ENCODE results near the gene SLCO3A1. TPM values are rescaled to one million over a fixed set of nuclear protein-coding genes. Genes with fewer than 3 reads are reported as not detected.

SLCO3A1 gene
- total RNA-seq, 1 experiment from 2014 or later = 5.1 TPM

- BruUV-seq (replicated peaks) = no TSS peak
- ChIA-PET RAD21 (ENCODE audit: low non-redundant PET in 1 of 2, low total read pairs in 2 of 2, uncharacterized antibody in 2 of 2, unreplicated experiment in 2 of 2) (no interaction called here), POLR2A (no interaction called here), CTCF (no interaction called here)
- TF ChIP-seq JUND (IDR thresholded peaks at IDR 0.05) (no peak), ATF3 (IDR thresholded peaks at IDR 0.05) (no peak), ZBTB33 (IDR thresholded peaks at IDR 0.05; ENCODE audit: extremely low read depth, insufficient replicate concordance, low read length) (no peak), RAD21 (IDR thresholded peaks at IDR 0.05; ENCODE audit: low read depth) (no peak), EGR1 (IDR thresholded peaks at IDR 0.05; ENCODE audit: low read depth) (no peak), ZNF274 (IDR thresholded peaks at IDR 0.05; ENCODE audit: low read depth, low read length) (no peak), YY1 (IDR thresholded peaks at IDR 0.05; ENCODE audit: extremely low read depth, insufficient replicate concordance, low read depth, low read length) (no peak), SIN3A (IDR thresholded peaks at IDR 0.05; ENCODE audit: low read depth) (no peak), ELF1 (IDR thresholded peaks at IDR 0.05; ENCODE audit: borderline replicate concordance, low read depth) (no peak), EZH2 (IDR thresholded peaks at IDR 0.05) (no peak)
- Histone ChIP-seq H3K36me3 (ENCODE audit: control insufficient read depth in 1 of 2, insufficient read depth in 2 of 2, low read length in 2 of 2) (no peaks in the 10 kb centered on the region), H3K79me2 (ENCODE audit: insufficient read depth, low read length) (no peaks in the 10 kb centered on the region), H3K9me3 (ENCODE audit: control insufficient read depth in 1 of 2, insufficient read depth in 1 of 2, low read depth in 1 of 2, low read length in 2 of 2) (no peaks in the 10 kb centered on the region), H4K20me1 (ENCODE audit: insufficient read depth) (no peaks in the 10 kb centered on the region), H3K27ac (ENCODE audit: low read depth, low read length) (no peak overlapping the region), H3K9me2 (ENCODE audit: insufficient read depth) (no peaks in the 10 kb centered on the region), H2AFZ (ENCODE audit: low read depth, low read length, poor library complexity, severe bottlenecking) (no peak overlapping the region), H3K4me1 (ENCODE audit: control insufficient read depth in 1 of 2, insufficient read depth in 2 of 2, low read length in 2 of 2) (peaks cover 4 to 8% of the 10 kb centered on the region in 2 experiments; a peak in 3 of 4 replicates), H3K9ac (ENCODE audit: low read length) (no peak overlapping the region), H3K4me2 (ENCODE audit: low read length) (no peak overlapping the region), H3K4me3 (replicated peaks in 1 of 2; ENCODE audit: low read depth in 1 of 2, low read length in 2 of 2) (no peak overlapping the region), H3K27me3 (ENCODE audit: insufficient read depth, low read length) (no peaks in the 10 kb centered on the region)
- intact Hi-C loops (cut with micrococcal nuclease) = no loop called here
- ATAC-seq = no peak
- DNase-seq (ENCODE audit: low read depth, low spot score) = no peak
Observed at GRCh38 chr15:92120094-92120795, 266.7 kb downstream of the SLCO3A1 start.

Data from HCT116 (cell line).